PC-3 (cell line): ENCODE data around the gene RBFOX2.

Experiments
- CTCF ChIP-seq: fragments of 300-600 bp; sonication (generic); conservative IDR thresholded peaks from 2 replicates; pipeline ENCODE4 v1.5.1; 2017; ENCODE audit warnings: antibody characterized with exemption, low read depth, mild to moderate bottlenecking, low read length
- EZH2 ChIP-seq: fragments of 300-600 bp; sonication (generic); IDR thresholded peaks from one replicate; pipeline ENCODE4 v1.6.1; 2017; ENCODE audit warnings: antibody characterized with exemption, mild to moderate bottlenecking, low read length; ENCODE audit not compliant: unreplicated experiment
- EZH2phosphoT487 ChIP-seq: fragments of 300-600 bp; sonication (generic); IDR thresholded peaks from 2 replicates; pipeline ENCODE4 v1.6.1; 2018; ENCODE audit warnings: mild to moderate bottlenecking, antibody characterized with exemption, low read length, borderline replicate concordance

- no peak for TF ChIP-seq CTCF
- TF ChIP-seq EZH2phosphoT487: no peak
- no peak for TF ChIP-seq EZH2
Measured at GRCh38 chr22:36068776-36069344, 40.2 kb upstream of the RBFOX2 start.
